Measurements from ENCODE around the gene ZNRF3. TPM values are rescaled to one million over a fixed set of nuclear protein-coding genes. Genes with fewer than 3 reads are reported as not detected.

The ZNRF3 gene
- total RNA-seq, 4 donors from 2014 or later: 1.7 to 8.1 (median 4.8) TPM

DNA sequence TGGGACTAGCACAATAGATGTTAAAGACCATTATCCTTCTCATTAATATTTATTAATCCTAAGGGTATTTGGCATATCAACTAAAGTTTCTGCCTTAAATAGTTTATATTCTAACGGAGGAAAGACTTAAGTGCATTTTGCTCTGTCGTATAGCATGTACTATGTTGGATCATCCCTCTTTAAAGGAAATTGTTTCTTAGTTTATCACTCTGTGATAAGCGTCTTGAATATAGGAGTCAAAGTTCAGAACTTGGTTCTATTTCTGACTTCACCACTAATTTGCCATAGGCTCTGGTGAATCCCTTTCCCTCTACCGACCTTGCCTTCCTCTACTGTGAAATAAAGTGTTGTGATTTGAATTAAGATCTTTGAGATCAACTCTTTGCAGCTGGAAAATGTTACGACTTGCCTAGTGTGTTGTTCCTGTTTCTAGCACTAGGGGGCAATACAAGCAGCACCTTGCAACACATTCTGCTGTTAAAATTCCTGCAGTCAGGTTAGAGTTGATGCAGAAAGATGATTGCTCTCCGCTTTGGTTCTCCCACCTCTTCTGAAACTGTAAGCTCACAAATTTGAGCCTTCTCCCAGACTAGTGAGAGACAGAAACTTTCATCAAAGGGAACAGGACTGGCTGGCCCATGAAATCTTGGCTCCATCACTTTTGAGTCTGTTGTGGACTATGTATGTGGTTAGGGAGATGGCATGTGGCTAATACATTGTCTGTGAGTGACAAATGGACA is 27.8 kb upstream of the ZNRF3 start:
- TF ChIP-seq, protein P1, sequence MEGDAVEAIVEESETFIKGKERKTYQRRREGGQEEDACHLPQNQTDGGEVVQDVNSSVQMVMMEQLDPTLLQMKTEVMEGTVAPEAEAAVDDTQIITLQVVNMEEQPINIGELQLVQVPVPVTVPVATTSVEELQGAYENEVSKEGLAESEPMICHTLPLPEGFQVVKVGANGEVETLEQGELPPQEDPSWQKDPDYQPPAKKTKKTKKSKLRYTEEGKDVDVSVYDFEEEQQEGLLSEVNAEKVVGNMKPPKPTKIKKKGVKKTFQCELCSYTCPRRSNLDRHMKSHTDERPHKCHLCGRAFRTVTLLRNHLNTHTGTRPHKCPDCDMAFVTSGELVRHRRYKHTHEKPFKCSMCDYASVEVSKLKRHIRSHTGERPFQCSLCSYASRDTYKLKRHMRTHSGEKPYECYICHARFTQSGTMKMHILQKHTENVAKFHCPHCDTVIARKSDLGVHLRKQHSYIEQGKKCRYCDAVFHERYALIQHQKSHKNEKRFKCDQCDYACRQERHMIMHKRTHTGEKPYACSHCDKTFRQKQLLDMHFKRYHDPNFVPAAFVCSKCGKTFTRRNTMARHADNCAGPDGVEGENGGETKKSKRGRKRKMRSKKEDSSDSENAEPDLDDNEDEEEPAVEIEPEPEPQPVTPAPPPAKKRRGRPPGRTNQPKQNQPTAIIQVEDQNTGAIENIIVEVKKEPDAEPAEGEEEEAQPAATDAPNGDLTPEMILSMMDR (IDR thresholded peaks at IDR 0.05; ENCODE audit: low read depth): no peak

DNA sequence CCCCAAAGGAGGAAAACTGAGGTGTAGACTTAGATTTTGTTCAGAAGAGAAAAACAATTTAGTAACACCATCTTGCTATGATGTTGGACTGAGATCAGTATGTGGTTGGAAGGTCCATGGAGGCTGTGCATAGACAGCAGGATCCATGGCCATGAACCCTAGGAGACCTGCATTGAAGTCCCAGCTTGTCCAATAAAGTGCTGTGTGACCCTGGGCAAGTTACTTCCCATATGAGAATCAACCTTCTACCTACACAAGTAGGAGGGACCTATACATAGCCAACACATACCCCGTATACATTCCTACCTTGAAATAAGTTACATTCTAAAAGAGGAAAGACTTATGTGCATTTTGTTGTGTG is 27.3 kb upstream of the ZNRF3 start:
- TF ChIP-seq, protein P1 (IDR thresholded peaks at IDR 0.05; ENCODE audit: low read depth): no peak

DNA sequence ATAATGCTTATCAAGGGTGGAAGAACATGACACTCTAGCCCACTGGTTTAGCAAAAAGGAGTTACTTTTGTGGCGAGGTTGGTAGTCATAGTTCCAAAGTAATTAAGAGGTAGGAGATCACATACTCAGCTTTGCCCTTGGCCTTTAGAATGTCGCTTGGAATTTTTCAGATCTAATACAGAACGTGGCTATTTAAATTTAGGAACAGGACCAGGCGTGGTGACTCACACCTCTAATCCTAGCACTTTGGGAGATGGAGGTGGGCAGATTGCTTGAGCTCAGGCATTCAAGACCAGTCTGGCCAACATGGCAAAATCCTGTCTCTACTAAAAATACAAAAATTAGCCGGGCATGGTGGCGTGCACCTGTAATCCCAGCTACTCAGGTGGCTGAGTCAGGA is 26.1 kb upstream of the ZNRF3 start:
- TF ChIP-seq, protein P1 (IDR thresholded peaks at IDR 0.05; ENCODE audit: low read depth): no peak

DNA sequence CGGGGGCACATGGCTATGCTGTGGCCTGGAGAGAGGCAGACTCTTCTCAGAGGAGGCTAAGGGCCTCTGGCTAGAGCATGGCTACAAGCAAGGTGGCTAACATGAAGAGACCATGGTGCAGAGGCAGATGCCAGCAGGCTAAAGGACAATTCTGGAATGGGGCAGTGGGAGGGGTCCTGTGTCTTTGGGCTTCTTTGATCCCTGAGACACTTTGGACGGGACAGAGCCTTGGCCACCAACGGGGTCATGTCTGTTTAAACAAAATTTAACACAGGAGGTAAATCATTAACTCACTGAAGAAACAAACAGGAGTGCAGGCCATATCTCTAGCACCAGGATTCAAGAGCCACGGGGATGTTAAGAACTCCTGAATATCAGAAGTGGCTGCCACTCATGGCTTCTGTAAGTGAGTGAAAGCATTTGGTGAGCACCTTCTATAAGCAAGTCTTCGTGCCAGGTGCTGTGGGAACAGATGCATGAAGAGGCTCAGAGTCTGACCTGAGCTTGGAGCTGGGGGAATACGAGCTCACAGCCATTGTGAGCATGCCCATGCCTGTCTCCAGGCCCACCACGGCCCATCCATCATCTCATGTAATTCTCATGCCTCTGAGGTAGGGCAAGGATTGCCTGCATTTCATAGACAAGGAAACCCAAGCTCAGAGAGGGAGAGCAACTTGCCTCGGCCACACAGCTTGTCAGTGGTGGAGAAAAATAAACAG is 18.3 kb upstream of the ZNRF3 start:
- TF ChIP-seq, protein P1 (IDR thresholded peaks at IDR 0.05; ENCODE audit: low read depth): no peak

DNA sequence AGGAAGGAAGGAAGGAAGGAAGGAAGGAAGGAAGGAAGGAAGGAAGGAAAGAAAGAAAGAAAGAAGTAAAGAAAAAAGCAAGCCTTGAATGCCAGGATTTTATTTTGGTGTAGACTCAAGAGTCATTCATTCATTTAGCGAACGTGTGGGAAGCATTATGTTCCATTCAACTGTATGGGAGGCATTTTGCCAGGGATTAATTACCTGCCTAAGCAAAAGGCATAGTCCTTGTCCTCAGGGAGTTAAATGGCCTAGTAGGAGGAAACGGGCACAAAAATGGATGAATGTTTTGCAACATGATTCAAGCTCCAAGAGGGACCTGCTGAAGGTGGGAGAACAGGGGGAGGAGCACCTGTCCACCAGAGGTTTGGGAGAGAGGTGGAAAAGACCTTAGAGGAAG is 16.2 kb upstream of the ZNRF3 start:
- TF ChIP-seq, protein P1 (IDR thresholded peaks at IDR 0.05; ENCODE audit: low read depth): no peak

DNA sequence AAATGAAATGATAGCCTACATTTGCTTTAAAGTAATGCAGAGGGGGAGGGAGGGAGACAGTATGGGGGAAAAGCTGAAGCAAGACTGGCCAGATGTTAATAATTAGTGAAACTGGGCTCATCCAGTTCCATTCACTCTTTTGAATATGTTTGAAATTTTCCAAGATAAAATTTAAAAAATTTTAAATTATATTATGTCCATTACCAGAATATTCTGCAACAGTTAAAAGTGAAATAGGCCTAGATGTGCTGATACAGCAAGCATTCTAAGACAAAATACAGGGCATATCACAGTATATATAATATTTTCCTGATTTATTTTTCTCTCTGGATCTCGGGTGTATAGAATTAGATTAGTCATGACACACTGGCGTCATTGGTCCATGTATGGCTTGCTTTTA is 13.6 kb upstream of the ZNRF3 start:
- TF ChIP-seq, protein P1 (IDR thresholded peaks at IDR 0.05; ENCODE audit: low read depth): no peak

DNA sequence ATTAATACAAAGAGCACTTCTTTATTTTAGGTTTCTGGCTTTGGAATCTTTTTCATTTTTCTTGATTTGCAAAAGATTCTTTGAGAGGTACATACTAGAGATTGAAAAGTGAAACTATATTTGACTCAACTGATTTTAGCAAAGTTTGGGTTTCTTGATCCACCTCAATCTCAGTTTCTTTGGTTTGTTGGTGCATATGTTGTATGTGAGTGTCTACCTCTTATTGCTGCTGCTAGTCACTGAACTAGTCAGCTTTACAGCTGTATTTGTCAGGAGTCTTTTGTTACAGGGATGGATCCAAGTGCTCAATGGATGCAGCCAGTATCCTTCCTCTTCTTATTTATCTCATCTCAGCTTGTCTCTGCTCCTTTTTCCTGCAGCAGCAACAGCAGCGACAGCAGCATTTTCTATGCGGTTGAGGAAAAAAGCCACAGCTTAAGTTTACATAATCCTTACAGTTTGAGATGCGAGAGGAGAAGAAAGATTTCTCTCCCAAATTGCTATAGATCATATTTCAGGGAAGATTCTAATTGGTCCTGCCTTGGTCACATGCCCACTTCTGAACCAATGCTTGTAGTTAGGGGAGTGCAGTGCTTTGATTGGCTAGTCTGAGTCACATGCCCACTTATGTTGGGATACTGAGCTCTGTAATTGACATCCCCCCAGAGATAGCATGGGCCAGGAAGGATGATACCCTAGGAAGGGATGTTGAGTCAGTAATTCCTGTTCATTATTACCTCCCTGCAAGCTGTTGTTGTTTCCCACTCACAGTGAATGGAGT is 10.0 kb upstream of the ZNRF3 start:
- TF ChIP-seq, protein P1 (IDR thresholded peaks at IDR 0.05; ENCODE audit: low read depth): no peak
